Rectal smooth muscle tissue (tissue), 1 donor: ENCODE data around the gene SUMF1.
"Not testable (repeated sequence)": the region's sequence is repeated elsewhere in the genome, so short reads cannot be mapped to it uniquely, and the experiment has no call there.

Experiments used
- H3K27ac ChIP-seq: one replicate; pipeline ENCODE4 v1.7.0; 2013; ENCODE audit warnings: low read depth, low read length, inconsistent platforms
- H3K27me3 ChIP-seq: one replicate; pipeline ENCODE4 v1.7.0; 2013; ENCODE audit warnings: low read length; ENCODE audit not compliant: control insufficient read depth, insufficient read depth
- H3K36me3 ChIP-seq: one replicate; pipeline ENCODE4 v1.7.0; 2013; ENCODE audit warnings: low read length; ENCODE audit not compliant: control insufficient read depth, insufficient read depth
- H3K4me1 ChIP-seq: one replicate; pipeline ENCODE4 v1.7.0; 2013; ENCODE audit warnings: low read length; ENCODE audit not compliant: control insufficient read depth, insufficient read depth
- H3K4me3 ChIP-seq: one replicate; pipeline ENCODE4 v1.7.0; 2013; ENCODE audit warnings: low read length
- H3K9ac ChIP-seq: one replicate; pipeline ENCODE4 v1.7.0; 2013; ENCODE audit warnings: low read length

SUMF1 gene

DNA sequence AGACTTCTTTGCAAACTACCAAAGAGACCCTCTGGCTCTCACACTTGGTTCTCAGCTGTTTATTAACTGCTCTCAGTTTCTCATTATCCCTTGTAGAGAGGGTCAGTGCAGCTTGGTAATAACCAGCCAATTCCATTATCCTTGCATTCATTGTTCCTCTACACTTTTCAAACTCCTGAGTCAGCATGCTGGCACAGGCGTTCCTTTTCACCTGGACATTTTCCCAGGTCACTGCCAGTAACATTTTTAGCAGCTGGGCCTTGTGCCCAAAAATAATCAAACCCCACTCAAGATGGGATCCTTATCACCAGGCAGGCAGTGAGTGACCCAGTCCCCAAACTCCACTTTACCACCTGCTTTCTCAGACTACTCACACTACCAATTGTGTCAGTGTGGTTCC lies 4.8 kb upstream of the SUMF1 start:
- Histone ChIP-seq H3K27ac (no peak overlapping the region), H3K36me3 (no peaks in the 10 kb centered on the region), H3K4me1 (no peaks in the 10 kb centered on the region), H3K9ac (no peak overlapping the region), H3K27me3 (peaks cover 2% of the 10 kb centered on the region), H3K4me3 (no peak overlapping the region)

GRCh38 chr3:4467522-4467867 lies 426 bp upstream of the SUMF1 start:
- Histone ChIP-seq H3K27me3 (peaks cover 2% of the 10 kb centered on the region), H3K36me3 (no peaks in the 10 kb centered on the region), H3K4me1 (no peaks in the 10 kb centered on the region), H3K9ac (peak overlapping the region; percentile 59), H3K27ac (peak overlapping the region; percentile 81), H3K4me3 (peak overlapping the region; percentile 93)

DNA sequence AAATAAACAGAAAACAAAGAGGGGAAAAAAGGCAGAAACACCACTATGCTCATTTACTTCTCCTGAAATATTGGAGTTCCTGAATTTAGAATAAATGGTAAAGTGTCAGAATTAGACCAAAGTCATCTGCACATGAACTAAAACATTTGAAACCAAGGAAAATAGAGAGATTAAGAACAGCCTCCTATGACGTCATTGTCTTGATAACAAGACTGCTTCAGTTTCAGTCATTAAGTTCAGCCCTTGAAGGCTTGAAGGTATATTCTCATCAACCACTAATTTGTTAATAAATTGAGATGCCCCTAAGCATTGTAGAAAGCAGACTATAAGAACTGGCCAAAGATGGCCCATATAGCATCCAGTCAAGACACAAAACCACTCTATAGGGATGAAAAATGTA lies 2.5 kb downstream of the SUMF1 start:
- no peaks in the 10 kb centered on the region for H3K27me3 ChIP-seq

DNA sequence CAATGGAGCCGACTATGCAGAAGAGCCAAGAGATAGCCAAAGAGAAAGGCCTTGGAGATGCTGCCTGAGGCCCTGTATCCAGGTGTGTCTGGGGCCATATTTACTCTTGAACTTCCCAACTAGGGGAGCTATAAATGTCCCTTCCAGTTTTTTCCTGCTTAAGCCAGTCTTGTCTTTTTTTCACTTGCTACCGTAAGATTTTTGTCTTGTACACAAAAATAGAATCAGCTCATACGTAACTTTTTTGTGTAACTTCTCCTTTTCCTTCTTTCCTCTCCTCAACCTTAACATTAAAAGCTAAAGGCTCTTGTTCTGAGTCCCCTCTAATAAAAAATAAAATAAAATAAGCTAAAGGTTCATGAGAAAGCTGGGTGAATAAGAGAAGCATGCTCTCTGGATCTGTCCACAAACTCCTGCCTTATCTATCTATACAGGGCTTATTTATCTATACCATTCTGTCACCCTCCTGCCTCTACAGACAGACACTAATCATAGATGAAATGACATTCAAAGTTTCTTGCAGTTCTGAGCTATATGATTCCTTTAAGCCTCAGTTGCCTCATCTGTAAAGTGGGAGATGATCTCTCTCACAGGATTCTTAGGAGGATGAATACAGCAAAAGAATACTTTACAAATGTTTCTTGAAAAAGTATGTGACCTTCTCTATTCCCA lies 4.6 kb downstream of the SUMF1 start:
- no peaks in the 10 kb centered on the region for H3K36me3 ChIP-seq
- no peak overlapping the region for H3K27ac ChIP-seq
- no peaks in the 10 kb centered on the region for H3K27me3 ChIP-seq
- no peaks in the 10 kb centered on the region for H3K4me1 ChIP-seq
- H3K4me3 ChIP-seq: no peak overlapping the region
- H3K9ac ChIP-seq: no peak overlapping the region

More for the DNA sequence above, 2.5 kb downstream of the SUMF1 start:
- no peaks in the 10 kb centered on the region for H3K4me1 ChIP-seq
- no peaks in the 10 kb centered on the region for H3K36me3 ChIP-seq
- no peak overlapping the region for H3K4me3 ChIP-seq
- no peak overlapping the region for H3K9ac ChIP-seq
- no peak overlapping the region for H3K27ac ChIP-seq

GRCh38 chr3:4461468-4462090 lies 5.5 kb downstream of the SUMF1 start:
- Histone ChIP-seq H3K36me3 (no peaks in the 10 kb centered on the region), H3K27me3 (no peaks in the 10 kb centered on the region), H3K9ac (no peak overlapping the region), H3K4me1 (no peaks in the 10 kb centered on the region), H3K4me3 (no peak overlapping the region), H3K27ac (no peak overlapping the region)

GRCh38 chr3:4460334-4460733 lies 6.7 kb downstream of the SUMF1 start:
- H3K27me3 ChIP-seq: no peaks in the 10 kb centered on the region

GRCh38 chr3:4458961-4459360 lies 8.1 kb downstream of the SUMF1 start:
- Histone ChIP-seq H3K4me3 (no peak overlapping the region), H3K27me3 (no peaks in the 10 kb centered on the region), H3K9ac (no peak overlapping the region), H3K36me3 (no peaks in the 10 kb centered on the region), H3K27ac (no peak overlapping the region), H3K4me1 (no peaks in the 10 kb centered on the region)

More at GRCh38 chr3:4460334-4460733, 6.7 kb downstream of the SUMF1 start:
- Histone ChIP-seq H3K4me3 (no peak overlapping the region), H3K27ac (no peak overlapping the region), H3K9ac (no peak overlapping the region), H3K36me3 (no peaks in the 10 kb centered on the region), H3K4me1 (no peaks in the 10 kb centered on the region)

- H3K9ac ChIP-seq, H3K27me3 ChIP-seq, H3K4me1 ChIP-seq, H3K27ac ChIP-seq, H3K36me3 ChIP-seq, H3K4me3 ChIP-seq: not testable (repeated sequence)
Observed at GRCh38 chr3:4456780-4457179, 10.3 kb downstream of the SUMF1 start.

DNA sequence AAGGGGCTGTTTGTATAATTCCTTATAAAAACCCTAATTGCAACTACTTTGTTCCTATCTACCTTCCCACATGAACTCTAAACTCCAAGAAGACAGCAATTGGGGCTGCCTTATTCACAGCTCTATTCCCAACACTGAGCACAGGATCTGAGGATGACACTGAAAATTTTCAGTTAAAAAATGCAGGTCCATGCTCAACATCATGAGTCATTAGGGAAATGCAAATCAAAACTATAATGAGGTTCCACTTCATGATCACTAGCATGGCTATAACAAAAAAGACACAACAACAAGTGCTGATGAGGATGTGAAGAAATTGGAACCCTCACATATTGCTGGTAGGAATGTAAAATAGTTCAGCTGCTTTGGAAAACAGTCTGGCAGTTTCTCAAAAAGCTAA lies 12.9 kb downstream of the SUMF1 start:
- Histone ChIP-seq H3K4me1 (no peaks in the 10 kb centered on the region), H3K4me3 (no peak overlapping the region), H3K9ac (no peak overlapping the region), H3K36me3 (peaks cover 3% of the 10 kb centered on the region), H3K27ac (no peak overlapping the region), H3K27me3 (no peaks in the 10 kb centered on the region)

DNA sequence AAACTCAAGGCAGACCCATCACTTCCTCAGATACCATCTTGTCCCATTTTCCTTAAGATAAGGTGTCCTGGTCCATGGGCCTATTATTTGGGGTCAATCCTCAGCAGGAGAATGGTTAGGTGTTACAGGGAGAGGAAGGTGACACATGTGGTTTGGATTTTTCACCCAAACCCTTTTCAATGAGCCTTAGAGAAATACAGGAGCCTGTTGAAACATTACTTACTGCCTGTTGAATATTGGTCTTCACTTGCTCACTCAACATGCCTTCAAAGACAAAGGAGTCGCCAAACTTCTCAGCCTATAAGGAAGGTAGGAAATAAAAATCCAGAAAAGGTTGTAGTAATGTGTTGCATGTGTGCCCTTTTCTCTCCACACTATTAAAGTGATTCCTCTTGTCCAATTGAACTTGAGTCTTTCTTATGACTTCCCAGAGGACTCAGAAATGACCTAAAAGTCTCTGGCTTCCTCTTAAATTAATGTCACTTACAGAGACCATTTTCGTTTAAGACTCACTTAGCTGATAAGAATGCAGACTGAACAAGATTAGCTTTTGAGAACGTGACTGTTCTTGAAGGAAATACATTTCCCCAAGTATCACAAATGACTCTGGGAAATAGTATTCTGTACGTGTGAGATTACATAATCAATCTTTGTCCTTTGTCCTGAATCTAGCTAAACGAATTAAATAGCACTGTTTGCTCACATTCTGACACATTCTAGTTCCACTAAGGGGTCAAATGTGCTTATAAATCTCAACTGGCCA lies 17.8 kb downstream of the SUMF1 start:
- no peak overlapping the region for H3K4me3 ChIP-seq
- no peak overlapping the region for H3K27ac ChIP-seq
- H3K36me3 ChIP-seq: peaks cover 5% of the 10 kb centered on the region
- H3K9ac ChIP-seq: no peak overlapping the region
- H3K27me3 ChIP-seq: no peaks in the 10 kb centered on the region
- H3K4me1 ChIP-seq: no peaks in the 10 kb centered on the region

DNA sequence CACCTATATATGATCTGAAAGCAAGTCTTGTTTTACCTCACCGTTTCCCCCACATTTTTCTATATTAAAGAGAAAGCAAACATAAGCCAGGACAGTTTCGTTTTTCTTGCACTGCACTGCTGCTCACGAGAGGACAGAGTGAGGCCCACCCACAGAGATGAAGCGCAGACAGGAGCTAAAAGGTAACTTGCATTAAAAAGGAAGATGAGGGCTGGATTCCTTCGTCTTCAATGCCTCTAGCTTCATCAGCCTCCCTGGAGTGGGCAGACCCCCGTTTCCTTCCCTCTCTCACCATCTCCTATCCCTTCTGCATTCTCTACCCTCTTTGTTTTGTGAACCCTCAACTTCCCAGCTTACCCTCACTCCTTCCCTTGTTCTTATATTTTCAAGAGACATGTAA lies 18.9 kb downstream of the SUMF1 start:
- Histone ChIP-seq H3K27ac (no peak overlapping the region), H3K36me3 (peaks cover 5% of the 10 kb centered on the region), H3K27me3 (no peaks in the 10 kb centered on the region), H3K4me3 (no peak overlapping the region), H3K4me1 (no peaks in the 10 kb centered on the region), H3K9ac (no peak overlapping the region)

DNA sequence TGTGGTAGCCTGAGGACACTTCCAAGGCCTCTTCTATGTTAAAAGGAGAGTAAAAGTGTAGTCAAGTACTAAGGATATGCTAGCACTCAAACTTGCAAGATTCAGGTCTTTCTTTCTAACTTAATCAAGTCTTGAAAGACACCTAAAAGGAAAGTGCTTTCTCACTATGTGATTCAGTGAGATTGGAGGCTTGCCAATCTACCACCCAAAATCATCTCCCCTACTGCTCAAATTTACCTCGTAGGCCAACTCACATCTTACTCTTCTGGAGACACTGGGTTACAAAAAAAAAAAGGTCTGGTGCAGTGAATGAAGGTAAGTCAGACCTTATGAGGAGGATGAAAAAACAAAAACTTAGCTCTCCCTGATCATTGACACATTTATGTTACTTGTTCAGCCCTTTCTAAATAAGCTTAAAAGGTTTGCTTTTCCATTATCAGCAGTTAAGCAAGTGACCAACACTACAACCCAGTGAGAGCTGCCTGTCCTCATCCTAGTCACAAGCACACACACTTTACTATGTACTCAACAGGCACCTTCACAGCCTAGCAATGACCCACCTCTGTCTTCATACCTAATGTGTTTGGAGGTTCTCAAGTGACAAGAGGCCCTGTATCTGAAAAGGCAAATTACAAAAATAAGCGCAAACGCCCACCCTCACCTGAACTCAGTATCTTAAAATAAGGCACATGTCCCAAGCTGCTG lies 19.6 kb downstream of the SUMF1 start:
- no peak overlapping the region for H3K4me3 ChIP-seq
- no peak overlapping the region for H3K27ac ChIP-seq
- no peaks in the 10 kb centered on the region for H3K4me1 ChIP-seq
- peaks cover 5% of the 10 kb centered on the region for H3K36me3 ChIP-seq
- no peaks in the 10 kb centered on the region for H3K27me3 ChIP-seq
- no peak overlapping the region for H3K9ac ChIP-seq
